Activated T-cell treated with anti-CD3 and anti-CD28 coated beads for 1 hour (primary cell): ENCODE data around the gene TSPAN4.

Experiments
- DNase-seq: peaks from one replicate; pipeline ENCODE4 v3.0.0-alpha.2; 2020; ENCODE audit warnings: low read depth

TSPAN4 gene

DNA sequence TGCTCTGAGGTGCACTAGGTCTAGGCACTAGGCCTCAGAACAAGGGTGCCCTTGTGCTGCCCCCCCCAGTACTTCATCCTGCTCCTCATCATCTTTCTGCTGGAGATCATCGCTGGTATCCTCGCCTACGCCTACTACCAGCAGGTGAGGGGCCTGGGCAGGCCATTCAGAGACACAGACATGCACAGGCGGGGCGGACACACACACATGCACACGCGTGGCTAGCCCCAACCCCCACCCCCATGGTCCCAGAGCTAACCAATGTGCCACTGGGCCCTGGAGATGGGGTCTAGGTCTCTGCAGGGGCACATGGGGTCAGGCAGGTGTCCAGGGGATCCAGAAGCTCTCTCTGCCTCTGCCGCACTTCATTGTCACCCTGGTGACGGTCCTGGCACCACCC, 6.0 kb upstream of the TSPAN4 start:
- DNase-seq: no peak

DNA sequence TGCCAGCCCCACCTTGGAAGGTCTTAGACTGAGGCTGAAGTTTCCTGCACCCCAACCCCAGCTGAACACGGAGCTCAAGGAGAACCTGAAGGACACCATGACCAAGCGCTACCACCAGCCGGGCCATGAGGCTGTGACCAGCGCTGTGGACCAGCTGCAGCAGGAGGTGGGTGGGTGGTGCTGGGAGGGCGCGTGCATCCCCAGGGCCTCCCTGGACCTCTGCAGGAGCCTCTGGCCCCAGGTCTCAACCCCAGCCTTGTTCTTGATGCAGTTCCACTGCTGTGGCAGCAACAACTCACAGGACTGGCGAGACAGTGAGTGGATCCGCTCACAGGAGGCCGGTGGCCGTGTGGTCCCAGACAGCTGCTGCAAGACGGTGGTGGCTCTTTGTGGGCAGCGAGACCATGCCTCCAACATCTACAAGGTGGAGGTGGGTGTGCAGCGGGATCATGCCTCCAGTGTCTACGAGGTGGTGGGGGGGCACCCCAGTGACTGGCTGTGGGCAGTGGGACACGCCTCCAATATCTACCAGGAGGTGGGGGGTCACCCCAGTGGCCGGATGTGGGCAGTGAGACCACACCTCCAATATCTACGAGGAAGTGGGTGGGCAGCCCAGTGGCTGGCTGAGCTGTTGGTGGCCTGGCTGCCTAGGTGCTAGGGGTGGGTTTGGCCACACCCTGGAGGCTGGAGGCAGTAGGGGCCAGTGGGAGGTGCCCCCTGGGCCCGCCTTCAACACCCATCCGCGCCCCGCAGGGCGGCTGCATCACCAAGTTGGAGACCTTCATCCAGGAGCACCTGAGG, 5.3 kb upstream of the TSPAN4 start:
- no peak for DNase-seq

DNA sequence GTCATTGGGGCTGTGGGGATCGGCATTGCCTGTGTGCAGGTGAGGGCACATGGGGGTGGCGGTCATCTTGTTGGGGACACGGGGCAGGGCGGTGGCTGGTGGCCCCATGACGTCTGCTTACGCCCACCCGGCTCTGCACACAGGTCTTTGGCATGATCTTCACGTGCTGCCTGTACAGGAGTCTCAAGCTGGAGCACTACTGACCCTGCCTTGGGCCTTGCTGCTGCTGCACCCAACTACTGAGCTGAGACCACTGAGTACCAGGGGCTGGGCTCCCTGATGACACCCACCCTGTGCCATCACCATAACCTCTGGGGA, 4.7 kb upstream of the TSPAN4 start:
- DNase-seq: no peak

DNA sequence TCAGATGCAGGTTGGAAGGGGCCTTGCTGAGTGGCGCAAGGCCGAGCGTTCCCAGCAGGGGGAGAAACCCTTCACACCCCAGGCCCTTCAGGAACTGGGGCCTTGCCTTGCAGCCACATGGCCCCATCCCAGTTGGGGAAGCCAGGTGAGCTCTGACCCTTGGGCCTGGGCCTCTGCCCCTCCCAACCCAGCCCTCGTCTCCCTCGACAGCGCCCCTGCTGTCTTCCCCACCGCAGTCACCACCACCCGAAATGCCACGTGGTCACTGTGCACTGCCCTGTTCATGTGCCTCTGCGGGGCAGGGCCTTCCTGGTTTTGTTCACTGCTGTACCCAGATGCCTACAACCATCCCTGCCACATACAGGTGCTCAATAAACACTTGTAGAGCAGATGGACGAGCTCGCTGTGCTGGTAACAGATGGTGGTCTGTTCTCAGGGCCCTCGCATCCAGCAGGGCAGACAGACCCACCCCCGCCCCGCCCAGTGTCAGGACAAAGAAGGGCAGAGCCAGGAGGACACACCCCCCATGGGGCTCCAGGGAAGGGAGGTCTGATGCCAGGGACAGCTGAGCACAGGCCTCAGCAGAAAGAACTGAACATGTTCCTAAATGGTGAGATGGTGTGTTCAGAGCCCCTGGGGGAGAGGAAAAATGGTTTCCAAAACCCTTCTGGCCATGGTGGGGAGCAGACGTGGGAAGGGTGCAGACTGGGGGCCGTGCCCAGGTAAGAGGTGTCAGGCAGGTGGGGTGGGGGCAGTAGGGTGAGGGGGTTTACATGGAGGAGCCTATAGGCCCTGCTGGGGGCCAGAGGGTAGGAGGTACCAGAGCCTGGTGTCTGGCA, 4.0 kb upstream of the TSPAN4 start:
- no peak for DNase-seq

DNA sequence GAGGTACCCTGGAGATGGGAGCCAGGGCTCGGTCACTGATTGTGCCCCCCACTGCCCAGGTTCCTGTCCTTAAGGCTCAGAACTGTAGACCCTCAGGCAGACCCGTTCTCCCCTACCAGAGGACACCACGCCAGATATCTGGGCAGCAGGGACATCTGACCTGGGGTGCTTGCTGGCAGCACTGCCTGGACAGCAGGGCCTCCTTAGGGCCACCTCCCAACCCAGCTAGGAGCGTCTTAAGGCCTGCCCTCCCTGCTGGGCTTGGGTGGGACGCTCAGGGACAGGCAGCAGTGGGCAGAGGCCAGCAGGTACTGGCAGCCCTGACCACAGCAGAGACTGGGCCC, 3.4 kb upstream of the TSPAN4 start:
- no peak for DNase-seq

DNA sequence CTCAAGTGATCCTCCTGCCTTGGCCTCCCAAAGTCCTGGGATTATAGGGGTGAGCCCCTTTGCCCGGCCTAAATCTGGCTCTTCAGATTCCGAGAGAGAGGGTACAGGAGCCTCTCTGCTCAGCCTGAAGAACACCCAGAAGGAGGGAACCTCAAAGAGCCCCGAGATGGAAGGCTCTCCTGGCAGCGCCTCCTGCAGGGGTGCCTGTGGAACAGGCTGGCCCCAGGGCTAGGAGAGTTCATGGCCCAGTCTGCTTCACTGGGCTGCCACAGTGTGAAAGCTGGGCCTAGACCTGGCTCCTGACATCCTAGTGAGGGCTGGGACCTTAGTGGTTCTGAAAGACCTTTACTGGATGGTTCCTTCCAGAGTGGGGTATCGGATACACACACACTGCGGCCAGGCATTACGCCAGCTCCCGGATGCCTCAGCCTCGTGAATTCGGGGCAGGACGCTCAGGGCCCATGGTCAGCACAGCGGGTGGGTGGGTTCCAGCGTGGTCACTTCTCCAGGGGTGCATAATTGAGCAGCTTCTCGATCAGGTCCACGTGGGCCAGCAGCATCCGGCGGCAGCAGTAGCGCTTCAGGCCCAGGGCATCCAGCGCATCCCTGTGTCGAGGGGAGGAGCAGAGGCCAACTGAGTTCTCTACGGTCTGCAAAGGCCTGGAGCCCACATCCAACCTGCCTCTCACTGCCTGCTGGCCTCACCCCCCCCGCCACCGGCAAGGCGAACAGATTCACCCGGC, 2.6 kb upstream of the TSPAN4 start:
- no peak for DNase-seq

DNA sequence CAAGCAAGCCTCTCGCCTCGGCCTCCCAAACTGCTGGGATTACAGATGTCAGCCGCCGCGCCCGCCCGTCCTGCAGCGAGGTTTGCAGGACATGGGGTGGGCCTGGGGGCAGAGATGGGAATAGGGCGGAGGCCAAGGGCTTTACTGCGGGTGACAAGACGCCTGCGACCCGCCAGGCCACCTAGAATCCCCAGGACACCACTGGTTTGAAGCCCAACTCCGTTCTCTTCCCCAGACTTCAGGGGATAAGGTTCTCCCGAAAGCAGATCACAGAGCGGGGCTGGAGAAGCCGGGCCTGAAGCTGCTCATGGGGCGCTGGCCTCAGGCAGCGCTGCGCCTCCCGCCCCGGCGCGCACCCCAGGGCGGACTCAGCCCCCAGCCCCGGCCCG, 677 bp upstream of the TSPAN4 start:
- DNase-seq: no peak

DNA sequence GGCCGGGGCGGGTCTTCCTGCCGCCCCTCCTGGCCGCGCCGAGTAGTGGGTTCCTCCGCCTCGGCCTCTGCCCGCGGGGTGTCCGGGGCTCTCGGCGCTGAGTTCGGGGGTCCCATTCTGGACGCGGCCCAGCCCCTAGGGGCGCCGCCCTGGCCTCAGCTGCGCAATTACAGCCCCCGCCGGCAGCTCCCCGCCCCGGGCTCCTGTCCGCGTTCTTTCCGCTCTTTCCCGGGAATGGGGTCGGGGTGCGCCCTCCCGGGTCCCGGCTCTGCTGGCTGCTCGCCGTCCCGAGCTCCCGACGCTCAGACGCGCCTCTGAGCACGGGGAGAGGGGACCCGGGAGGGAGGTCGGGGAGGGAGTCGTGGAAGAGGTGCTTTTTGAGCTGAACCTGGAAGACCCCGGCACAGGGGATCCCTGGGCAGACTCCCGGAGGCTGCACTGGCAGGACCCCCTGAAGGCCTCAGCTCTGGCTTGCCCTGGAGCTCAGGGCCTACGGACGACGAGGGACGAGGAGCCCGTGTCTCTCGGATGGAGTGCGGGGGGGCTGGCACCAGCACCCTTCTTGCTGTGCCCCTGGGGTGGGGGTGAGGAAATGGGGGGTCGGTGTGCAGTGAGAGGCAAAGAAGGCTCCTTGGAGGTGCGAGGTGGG, 558 bp downstream of the TSPAN4 start:
- no peak for DNase-seq

DNA sequence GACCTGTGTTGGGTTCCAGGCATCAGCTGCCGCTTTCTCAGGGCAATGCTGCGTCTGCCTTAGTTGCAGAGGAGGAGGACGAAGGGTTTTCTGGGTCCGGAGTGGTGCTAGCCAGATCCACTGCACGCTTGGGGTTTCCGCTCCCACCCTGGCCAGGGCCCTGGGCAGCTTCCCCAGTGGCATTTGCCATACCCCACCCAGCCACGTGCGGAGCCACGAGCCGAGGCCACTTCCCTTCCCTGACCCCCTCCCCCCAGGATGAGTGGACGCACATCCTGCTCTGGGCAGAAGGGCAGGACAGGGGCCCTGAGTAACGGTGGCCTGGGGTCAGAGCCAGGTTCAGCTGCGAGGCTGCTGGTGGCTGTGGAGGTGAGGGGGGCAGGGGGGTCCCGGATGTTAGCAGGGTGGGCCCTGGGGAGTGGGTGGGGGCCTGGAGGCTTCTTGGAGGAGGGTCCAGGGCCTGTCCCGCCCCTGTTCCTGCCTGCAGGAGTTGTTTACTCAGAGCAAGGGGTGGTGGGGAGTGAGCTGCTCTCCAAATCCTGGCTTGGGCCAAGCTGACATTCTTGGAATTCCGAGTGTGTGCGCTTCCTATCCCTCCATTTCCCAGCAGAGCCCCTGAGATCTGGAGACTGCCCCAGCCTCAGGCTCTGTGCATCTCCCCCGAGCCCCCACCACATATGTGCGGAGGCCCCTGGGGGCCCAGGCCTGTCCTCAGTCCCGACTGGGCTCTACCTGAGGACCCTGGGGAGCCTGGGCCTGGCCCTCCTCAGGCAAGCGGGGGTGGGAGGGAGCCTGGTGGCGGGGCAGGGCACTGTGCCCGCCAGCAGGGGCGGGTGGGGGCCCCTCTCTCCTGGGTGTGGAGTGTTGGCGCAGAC, 1.4 kb downstream of the TSPAN4 start:
- DNase-seq: no peak

DNA sequence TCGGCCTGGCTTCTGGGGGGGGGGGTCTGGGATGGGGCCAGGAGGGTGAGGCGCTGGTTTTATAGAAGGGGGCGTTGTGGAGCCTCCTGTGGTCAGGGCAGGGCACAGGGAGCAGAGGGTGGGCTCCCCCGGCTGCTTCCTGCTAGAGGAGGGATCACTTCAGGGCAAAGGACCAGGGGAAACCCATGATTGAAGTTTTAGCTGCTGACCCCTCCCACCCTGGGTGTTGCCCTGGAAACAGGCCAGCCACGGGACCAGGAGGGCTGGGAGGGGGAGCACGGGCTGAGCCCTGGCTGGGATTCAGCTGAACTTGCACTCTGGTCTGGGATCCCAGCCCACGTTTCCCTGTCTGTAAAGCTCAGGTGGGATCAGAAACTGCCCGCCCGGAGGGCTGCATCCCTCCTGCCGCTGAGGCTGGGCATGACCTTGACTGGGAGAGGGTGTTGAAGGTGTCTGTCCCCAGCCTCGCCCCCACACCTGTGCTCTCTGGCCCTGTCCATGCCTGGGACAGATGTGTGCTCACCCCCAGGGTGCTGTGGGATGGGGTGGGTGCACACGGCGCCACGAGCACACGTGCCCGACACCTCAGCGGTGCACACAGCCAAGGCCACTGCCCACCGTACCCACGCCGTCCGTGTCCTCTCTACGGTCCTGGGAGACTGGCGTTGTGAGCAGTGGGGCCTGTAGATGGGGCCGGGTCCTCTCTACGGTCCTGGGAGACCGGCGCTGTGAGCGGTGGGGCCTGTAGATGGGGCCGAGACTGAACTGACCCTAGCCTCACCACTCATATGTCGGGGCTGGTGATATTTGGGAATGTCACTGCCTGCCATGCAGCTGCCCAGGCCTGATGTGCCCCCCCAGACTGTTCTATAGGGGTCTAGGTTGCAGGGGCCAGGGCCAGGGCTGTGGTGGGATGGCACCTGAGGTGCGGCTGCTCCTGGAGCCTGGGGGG, 2.3 kb downstream of the TSPAN4 start:
- no peak for DNase-seq

DNA sequence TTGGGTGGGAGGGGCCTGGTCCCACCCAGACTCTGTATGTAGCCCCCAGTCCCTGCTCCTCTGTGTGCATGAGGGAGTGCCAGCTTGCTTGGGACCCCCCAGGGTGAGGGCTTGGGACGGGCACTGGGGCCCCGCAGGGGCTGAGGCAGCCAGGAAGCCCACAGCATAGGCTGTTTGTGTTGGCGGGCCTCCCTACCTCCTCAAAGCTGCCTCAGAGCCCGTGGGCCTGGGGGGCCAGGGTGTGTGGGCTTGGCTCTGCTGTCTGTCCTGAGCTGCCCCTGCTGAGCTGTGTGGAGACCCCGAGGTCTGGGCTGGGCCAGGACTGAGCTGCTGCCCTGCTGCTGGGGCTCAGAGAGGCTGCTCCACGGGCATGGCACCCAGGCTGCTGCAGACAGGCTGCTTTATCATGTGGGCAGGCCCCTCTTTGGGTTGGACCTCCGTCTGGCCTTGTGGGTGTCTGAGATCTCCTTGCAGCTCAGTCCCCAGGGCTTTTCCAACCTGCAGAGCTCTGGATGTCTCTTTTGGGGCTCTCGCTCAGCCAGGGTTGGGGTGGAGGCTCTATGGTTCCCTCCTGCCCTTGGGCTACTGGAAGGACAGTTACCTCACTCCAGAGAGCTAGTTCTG, 3.3 kb downstream of the TSPAN4 start:
- DNase-seq: no peak

DNA sequence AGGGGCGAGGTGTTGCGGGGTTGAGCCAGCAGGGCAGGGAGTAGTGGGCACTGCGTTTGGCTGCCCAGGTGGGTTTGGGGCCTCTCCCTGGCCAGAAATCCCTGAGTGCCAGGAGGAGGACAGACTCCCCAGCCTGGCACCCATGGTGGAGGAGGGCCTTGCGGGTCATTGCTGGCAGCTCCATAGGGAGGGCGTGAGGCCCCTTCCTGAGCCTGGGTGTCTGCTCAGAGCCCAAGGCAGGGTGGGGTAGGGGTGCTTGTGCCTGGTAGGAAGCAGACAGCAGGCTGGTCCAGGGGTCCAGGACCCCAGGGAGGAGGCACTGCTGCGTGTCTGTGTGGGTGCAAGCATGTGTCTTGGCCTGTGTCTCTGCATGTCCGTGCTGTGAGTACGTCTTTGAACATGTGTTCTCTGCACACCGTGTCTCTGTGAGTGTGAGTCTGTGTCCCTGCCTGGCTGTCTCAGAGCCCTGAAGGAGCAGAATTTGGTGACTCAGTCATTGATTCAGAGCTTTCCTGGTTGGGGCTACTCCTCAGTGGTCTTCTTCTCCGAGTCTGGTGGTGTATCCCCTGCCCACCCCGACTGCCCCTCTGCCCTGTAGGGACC, 3.9 kb downstream of the TSPAN4 start:
- no peak for DNase-seq

DNA sequence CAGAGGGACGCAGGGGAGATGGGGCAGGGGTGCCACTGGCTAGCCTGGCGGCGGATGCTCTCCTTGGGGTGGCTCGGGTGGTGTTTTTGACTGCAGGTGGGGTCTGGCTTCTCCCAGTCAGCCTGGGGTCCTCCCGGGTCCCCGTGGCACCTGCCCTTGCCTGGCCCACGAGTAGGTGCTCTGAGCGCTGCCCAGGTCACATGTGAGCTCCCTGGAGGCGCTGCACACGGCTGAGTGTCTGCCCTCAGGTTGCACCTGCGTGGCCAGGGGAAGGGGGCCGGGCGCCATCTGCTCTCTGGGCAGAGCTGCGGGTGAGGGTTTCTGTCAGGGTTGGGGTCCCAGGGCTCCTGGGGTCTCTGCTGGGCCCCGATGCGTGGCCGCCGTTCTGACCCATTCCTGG, 5.2 kb downstream of the TSPAN4 start:
- DNase-seq: no peak

DNA sequence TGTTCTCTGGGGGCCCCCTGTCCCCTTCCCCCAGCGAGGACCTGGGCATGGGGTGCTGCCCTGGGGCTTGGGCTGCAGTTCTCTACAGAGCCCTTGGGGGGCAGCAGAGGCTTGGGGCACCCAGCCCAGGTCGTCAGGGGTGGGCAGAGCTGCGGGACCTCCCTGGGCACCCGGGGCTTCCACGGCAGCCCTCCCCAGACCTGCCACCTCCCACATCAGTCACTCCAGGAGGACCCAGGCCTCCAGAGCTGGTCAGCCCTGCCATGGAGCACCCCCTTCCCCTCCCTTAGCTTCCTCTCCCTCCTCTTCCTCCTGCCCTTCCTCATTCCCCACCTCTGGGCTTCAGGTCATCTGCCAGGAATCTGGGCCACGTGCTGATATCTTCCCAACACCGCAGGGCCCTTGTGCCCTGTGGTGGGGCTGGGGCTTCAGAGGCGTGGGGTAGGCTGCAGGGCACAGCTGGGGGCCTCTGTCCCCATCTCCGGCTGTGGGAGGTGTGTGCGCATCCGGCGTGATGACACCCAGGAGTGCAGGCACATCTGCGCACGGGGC, 5.8 kb downstream of the TSPAN4 start:
- peak; percentile 55 for DNase-seq

DNA sequence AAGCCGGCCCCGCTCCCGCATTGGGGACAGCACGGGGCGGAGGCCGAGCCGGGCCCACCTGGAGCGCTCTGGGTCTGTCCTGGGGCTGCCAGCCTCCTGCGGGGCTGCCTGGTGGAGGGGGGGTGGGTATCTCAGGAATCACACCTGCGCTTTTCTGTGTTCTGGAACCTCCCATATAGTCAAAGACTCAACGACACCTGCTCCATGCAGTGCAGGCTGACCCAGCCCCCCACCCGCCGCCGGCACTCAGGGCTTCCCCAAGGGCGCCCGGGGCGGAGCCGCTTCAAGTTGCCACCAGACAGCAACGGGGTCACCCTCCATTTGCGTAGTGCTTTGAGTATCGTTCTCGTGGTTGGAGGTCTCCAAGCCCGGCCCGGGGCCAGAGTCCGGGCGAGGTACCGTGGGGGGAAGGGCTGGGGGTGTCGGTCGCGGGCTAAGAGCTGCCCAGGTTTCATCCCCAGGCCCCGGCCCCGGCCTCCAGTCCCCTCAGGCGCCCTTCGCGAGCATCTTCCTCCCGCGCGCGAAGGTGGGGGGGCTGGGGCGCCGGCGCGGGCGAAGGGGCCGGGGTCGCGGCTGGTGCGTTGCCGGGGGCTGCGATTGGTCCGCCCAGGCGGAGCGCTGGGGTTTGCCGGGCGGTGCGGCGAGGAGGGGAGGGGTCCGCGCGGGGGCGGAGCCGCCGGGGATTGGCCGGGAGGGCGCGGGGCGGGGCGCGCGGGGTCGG, 6.6 kb downstream of the TSPAN4 start:
- DNase-seq: no peak

DNA sequence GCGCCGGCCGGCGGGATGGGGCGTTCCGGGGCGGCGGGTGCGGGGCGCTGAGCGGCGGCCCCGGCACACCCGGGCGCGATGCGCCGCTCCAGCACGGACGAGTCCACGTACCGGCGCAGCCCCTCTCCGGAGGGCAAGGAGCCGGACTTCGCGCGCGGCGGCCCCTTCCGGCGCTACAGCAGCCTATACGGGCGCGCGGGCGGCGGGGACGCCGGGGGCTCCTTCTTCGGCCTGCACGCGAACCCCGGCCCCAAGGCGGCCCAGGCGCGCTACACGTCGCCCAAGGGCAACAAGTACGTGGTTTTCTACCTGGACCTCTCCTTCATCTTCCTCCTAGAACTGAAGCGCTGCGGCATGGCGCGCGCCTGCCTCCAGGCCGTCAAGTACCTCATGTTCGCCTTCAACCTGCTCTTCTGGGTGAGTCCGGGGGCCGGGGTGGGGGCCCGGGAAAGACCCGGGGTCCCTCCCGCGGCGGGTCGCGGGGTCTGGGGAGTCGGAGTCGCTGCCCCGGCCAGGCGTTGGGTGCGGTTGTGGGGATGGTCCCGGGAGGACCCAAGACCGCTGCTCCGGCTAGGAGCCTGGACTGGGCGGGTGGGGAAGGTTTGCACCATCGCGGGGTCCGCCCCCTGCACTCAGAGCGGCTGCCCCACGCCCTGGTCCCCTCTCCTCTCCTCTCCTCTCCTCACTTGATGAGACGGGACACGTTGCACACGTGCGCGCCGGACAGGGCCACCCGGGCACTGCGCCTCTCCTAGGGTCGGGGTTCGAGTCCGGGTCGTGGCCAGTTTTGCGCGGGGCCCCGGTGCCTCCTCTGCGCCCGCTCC, 7.5 kb downstream of the TSPAN4 start:
- DNase-seq: no peak
